OCI-LY3 (cell line): ENCODE measurements around the gene DLX4.

ENCODE experiments used
- H2AFZ ChIP-seq: fragments of 200-600, 300-600 bp; shearing (Covaris generic); 2 replicates; pipeline ENCODE4 v1.6.0; 2014; ENCODE audit warnings: antibody characterized with exemption, low read depth, low read length
- H3K27ac ChIP-seq: fragments of 200-600, 300-600 bp; sonication (generic); 2 replicates; pipeline ENCODE4 v1.5.1; 2014; ENCODE audit warnings: mild to moderate bottlenecking, low read length, moderate library complexity, mixed read lengths
- H3K27me3 ChIP-seq: fragments of 200-600, 300-600 bp; sonication (generic); 2 replicates; pipeline ENCODE4 v1.6.1; 2014; ENCODE audit warnings: low read depth, low read length, mixed read lengths
- H3K36me3 ChIP-seq: fragments of 200-600, 300-600 bp; sonication (generic); replicated peaks from 2 replicates; pipeline ENCODE3; 2014; ENCODE audit warnings: low read depth, low read length, mixed read lengths
- H3K4me1 ChIP-seq: fragments of 300-600, 200-600 bp; sonication (generic); 2 replicates; pipeline ENCODE4 v1.6.1; 2014; ENCODE audit warnings: low read length, mixed read lengths
- H3K4me2 ChIP-seq: fragments of 200-600, 300-600 bp; sonication (generic); 2 replicates; pipeline ENCODE4 v1.6.1; 2014; ENCODE audit warnings: low read length, mixed read lengths
- H3K4me3 ChIP-seq: fragments of 300-600, 200-600 bp; sonication (generic); 2 replicates; pipeline ENCODE4 v1.5.1; 2014; ENCODE audit warnings: antibody characterized with exemption, mild to moderate bottlenecking, low read length, moderate library complexity
- H3K79me2 ChIP-seq: fragments of 300-600, 200-600 bp; shearing (Covaris generic); 2 replicates; pipeline ENCODE4 v1.6.1; 2014; ENCODE audit warnings: mild to moderate bottlenecking, low read length, mixed read lengths
- H3K9ac ChIP-seq: fragments of 300-600, 200-600 bp; shearing (Covaris generic); 2 replicates; pipeline ENCODE4 v1.6.0; 2014; ENCODE audit warnings: mild to moderate bottlenecking, low read length, moderate library complexity
- H3K9me3 ChIP-seq: fragments of 200-600, 300-600 bp; shearing (Covaris generic); 2 replicates; pipeline ENCODE4 v1.6.1; 2014; ENCODE audit warnings: low read length, mixed read lengths; ENCODE audit not compliant: insufficient read depth
- H4K20me1 ChIP-seq: fragments of 200-600, 300-600 bp; sonication (generic); 2 replicates; pipeline ENCODE4 v1.6.1; 2016; ENCODE audit warnings: low read length, mixed read lengths; ENCODE audit not compliant: insufficient read depth
- EZH2phosphoT487 ChIP-seq: fragments of 200-600 bp; shearing (Covaris generic); IDR thresholded peaks from 2 replicates; pipeline ENCODE4 v1.6.1; 2018; ENCODE audit warnings: antibody characterized with exemption, mixed run types, low read depth
- TF ChIP-seq, protein P1 (sequence below): fragments of 200-600, 300-600 bp; sonication (generic); IDR thresholded peaks from 2 replicates; pipeline ENCODE4 v1.5.1; 2014; ENCODE audit warnings: antibody characterized with exemption, low read length, low read depth

Gene DLX4

DNA sequence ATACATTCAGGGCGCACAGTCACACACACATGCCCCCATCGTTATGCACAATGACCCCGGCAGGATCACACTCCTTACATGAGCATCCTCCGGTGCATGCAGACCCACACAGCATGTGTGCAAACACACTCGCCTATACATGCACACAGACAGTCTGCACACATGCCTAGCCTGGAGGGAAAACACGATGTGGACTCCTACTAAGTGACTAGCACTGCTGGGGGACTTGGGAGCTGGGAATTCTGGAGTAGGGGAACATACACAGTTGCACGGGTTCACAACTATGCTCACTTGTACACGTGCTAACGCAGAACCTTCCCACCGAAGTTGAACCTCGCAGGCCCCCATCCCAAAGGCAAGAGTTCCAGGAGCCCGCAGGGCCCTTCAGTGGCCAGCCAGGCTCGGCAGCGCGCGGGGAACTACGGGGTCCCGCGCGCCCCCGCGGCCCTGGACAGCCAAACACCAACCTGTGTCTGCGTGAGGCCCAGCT lies 24.0 kb downstream of the DLX4 start:
- H3K36me3 ChIP-seq, result no peaks in the 10 kb centered on the region
- H3K27me3 ChIP-seq, result peaks cover 25% of the 10 kb centered on the region
- no peak overlapping the region for H3K9ac ChIP-seq
- H2AFZ ChIP-seq, result no peak overlapping the region
- no peaks in the 10 kb centered on the region for H4K20me1 ChIP-seq
- H3K27ac ChIP-seq, result no peak overlapping the region
- H3K79me2 ChIP-seq, result no peaks in the 10 kb centered on the region
- H3K4me2 ChIP-seq, result no peak overlapping the region
- H3K4me3 ChIP-seq, result no peak overlapping the region
- H3K4me1 ChIP-seq, result peaks cover 3% of the 10 kb centered on the region; the same call in 1 of the 2 replicates
- TF ChIP-seq, protein P1, sequence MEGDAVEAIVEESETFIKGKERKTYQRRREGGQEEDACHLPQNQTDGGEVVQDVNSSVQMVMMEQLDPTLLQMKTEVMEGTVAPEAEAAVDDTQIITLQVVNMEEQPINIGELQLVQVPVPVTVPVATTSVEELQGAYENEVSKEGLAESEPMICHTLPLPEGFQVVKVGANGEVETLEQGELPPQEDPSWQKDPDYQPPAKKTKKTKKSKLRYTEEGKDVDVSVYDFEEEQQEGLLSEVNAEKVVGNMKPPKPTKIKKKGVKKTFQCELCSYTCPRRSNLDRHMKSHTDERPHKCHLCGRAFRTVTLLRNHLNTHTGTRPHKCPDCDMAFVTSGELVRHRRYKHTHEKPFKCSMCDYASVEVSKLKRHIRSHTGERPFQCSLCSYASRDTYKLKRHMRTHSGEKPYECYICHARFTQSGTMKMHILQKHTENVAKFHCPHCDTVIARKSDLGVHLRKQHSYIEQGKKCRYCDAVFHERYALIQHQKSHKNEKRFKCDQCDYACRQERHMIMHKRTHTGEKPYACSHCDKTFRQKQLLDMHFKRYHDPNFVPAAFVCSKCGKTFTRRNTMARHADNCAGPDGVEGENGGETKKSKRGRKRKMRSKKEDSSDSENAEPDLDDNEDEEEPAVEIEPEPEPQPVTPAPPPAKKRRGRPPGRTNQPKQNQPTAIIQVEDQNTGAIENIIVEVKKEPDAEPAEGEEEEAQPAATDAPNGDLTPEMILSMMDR, result no peak
- no peak for TF ChIP-seq EZH2phosphoT487
- H3K9me3 ChIP-seq, result no peaks in the 10 kb centered on the region

DNA sequence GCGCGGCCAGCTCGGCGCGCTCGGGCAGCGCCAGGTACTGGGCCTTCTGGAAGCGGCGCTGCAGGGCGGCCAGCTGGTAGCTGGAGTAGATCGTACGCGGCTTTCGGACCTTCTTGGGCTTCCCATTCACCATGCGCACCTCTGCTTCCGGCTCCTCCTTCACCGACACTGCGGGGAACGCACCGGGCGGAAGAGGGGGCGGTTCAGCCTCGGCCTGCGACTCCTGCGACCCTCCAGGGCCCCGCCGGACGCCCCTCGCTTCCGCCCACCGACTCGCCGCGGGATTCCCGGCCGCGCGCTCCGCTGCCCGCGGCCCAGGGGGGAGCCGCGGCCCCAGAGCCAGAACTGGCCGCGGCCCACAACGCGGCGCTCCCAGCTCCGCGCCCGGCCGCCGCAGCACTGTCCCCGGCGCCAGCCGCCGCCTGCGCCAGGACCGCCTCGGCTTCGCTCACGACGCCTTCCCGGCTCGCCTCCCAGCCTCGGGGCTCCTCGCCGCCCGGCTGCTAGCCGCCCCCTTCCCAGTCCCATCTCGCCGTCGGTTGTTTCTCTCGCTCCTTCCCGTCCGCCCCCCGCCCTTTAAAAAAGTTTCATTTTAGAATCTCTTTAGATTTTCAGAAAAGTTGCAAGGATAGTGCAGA lies 24.6 kb downstream of the DLX4 start:
- Histone ChIP-seq H3K27ac (no peak overlapping the region), H3K79me2 (no peaks in the 10 kb centered on the region), H3K4me2 (no peak overlapping the region), H3K27me3 (peaks cover 19% of the 10 kb centered on the region), H3K4me3 (no peak overlapping the region), H3K9me3 (no peaks in the 10 kb centered on the region), H4K20me1 (no peaks in the 10 kb centered on the region), H2AFZ (no peak overlapping the region), H3K36me3 (no peaks in the 10 kb centered on the region), H3K4me1 (peaks cover 5% of the 10 kb centered on the region), H3K9ac (no peak overlapping the region)
- TF ChIP-seq, protein P1, result no peak
- no peak for TF ChIP-seq EZH2phosphoT487

DNA sequence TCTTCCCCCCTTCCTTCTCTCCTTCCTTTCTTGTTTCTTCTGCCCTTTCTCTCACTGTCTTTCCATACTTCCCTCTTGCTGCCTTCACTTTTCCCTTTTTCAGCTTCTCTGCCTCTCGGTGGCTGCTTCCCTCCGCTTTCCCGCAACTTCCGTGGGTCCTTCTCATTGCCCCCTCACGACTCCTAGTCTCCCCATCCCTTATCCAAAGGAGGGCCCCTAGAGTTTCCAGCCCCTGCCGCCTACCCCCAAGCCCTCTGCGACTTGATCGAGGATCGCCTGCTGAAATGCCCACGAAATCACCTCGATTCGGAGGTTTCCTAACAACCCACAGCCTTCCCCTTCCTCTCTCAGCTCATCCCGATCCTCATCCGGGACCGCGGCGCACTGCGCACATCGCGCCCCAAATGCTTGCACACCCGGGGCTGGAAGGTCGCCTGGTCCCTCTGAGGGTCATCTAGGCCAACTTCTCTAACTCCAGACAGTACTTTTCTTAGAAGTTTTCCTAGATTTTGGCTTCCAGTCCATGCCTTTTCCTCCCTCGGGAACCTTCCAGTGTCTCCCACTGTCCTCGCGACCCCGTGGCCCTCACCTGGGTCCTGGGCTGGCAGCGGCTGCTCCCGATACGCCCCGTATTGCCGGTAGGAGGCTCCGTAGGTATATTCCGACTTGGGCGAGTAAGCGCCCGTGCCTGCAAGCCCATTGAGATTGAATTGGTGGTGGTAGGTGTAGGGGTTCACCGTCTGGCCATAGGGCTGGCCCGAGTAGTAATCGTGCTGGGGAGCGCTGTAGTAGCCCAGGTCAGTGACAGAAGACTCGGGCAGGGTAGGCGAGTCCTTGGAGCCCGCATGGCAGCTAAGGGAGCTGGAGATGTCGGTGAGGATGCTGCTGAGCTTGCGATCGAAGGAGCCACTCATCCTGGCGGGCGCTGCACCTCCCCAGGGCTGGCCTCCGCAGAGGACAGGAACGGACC lies 25.4 kb downstream of the DLX4 start:
- Histone ChIP-seq H3K9ac (no peak overlapping the region), H3K9me3 (no peaks in the 10 kb centered on the region), H2AFZ (no peak overlapping the region), H3K79me2 (no peaks in the 10 kb centered on the region), H3K4me1 (peaks cover 10% of the 10 kb centered on the region), H3K4me3 (no peak overlapping the region), H3K27me3 (peaks cover 12% of the 10 kb centered on the region), H3K4me2 (no peak overlapping the region), H3K36me3 (no peaks in the 10 kb centered on the region), H4K20me1 (no peaks in the 10 kb centered on the region), H3K27ac (no peak overlapping the region)
- TF ChIP-seq, protein P1, result no peak
- TF ChIP-seq EZH2phosphoT487, result no peak

DNA sequence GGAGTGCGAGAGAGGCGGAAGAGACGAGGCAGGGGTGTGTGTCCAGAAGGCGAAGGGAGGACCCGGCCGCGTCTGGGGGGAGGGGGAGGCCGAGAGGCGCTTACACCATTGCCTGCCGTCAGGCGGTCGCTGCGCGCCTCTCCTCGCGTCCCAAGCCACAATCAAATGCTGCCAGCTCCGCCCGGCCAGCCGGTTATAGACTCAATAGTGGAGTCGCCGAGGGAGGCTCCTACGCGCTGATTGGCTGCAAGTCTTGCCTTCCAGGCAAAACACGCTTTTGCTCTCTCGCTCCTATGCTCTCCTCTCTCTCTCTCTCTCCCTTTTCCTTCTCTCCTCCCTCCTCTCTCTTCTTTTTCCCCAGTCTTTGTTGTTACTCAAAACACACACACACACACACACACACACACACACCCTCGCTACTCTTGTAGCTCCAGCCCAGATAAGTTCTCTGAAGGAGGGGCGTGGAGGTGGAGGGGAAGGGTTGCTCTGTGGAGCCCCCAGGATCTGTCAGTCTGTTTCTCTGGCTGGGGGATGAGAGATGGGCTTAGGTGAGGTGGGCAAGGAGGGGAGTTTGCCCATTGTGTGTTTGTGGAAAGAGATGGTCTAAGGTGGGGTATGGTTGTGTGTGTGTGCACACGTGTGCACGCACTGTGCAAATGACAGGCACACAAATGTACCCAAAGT lies 26.2 kb downstream of the DLX4 start, which contains the start of gene DLX3:
Gene DLX3 (minus strand): TSS at position 170 of the 684 bp plus-strand sequence. CDS start 226 bp downstream, outside the sequence.
- Histone ChIP-seq H2AFZ (no peak within 1 kb of the TSS), H3K27ac (no peak within 1 kb of the TSS), H3K36me3 (no peaks in the 10 kb centered on the region), H3K79me2 (no peaks in the 10 kb centered on the region), H3K27me3 (peaks cover 7% of the 10 kb centered on the region), H3K9me3 (no peaks in the 10 kb centered on the region), H3K4me1 (peaks cover 10% of the 10 kb centered on the region), H4K20me1 (no peaks in the 10 kb centered on the region), H3K4me3 (no peak within 1 kb of the TSS), H3K9ac (no peak within 1 kb of the TSS), H3K4me2 (no peak within 1 kb of the TSS)
- no peak for TF ChIP-seq EZH2phosphoT487
- TF ChIP-seq, protein P1, result no peak
